ENCODE measurements around the gene IFIT1B. TPM values are rescaled to one million over a fixed set of nuclear protein-coding genes. Genes with fewer than 3 reads are reported as not detected.

The IFIT1B gene
- total RNA-seq, 1 donor, result not detected

GRCh38 chr10:89369156-89370105 is 8.4 kb upstream of the IFIT1B start:
- no peak overlapping the region for H3K4me3 ChIP-seq (ENCODE audit: low read depth, low read length)
- TF ChIP-seq CTCF (IDR thresholded peaks at IDR 0.05; ENCODE audit: insufficient read depth, low read length), result peak; percentile 71
- DNase-seq (ENCODE audit: low read depth), result peak; percentile 79

GRCh38 chr10:89371079-89371478 is 6.8 kb upstream of the IFIT1B start:
- DNase-seq (ENCODE audit: low read depth), result no peak
- no peak for TF ChIP-seq CTCF (IDR thresholded peaks at IDR 0.05; ENCODE audit: insufficient read depth, low read length)
- H3K4me3 ChIP-seq (ENCODE audit: low read depth, low read length), result no peak overlapping the region

- no peak for TF ChIP-seq CTCF (IDR thresholded peaks at IDR 0.05; ENCODE audit: insufficient read depth, low read length)
- DNase-seq (ENCODE audit: low read depth), result no peak
- H3K4me3 ChIP-seq (ENCODE audit: low read depth, low read length), result no peak overlapping the region
These were observed 5.9 kb upstream of the IFIT1B start for GRCh38 chr10:89371987-89372386.

GRCh38 chr10:89373916-89374711 is 3.7 kb upstream of the IFIT1B start:
- TF ChIP-seq CTCF (IDR thresholded peaks at IDR 0.05; ENCODE audit: insufficient read depth, low read length), result no peak
- H3K4me3 ChIP-seq (ENCODE audit: low read depth, low read length), result peak overlapping the region; percentile 13
- DNase-seq (ENCODE audit: low read depth), result peak; percentile 98

GRCh38 chr10:89374713-89375141 is 3.1 kb upstream of the IFIT1B start:
- TF ChIP-seq CTCF (IDR thresholded peaks at IDR 0.05; ENCODE audit: insufficient read depth, low read length), result no peak
- no peak overlapping the region for H3K4me3 ChIP-seq (ENCODE audit: low read depth, low read length)
- peak; percentile 20 for DNase-seq (ENCODE audit: low read depth)

GRCh38 chr10:89379103-89379502 is 1.2 kb downstream of the IFIT1B start:
- DNase-seq (ENCODE audit: low read depth), result no peak
- TF ChIP-seq CTCF (IDR thresholded peaks at IDR 0.05; ENCODE audit: insufficient read depth, low read length), result no peak
- no peak overlapping the region for H3K4me3 ChIP-seq (ENCODE audit: low read depth, low read length)
